Panc1 (cell line): Measurements from ENCODE around the gene AUP1. TPM values are rescaled to one million over a fixed set of nuclear protein-coding genes. Genes with fewer than 3 reads are reported as not detected.
A peak's percentile ranks its signal among the peaks of the same experiment; 100 is the strongest.

Source experiments
- ATAC-seq: fragments of 200-7000 bp; cut with Tn5 transposase; 2 replicates; pipeline ENCODE4 v1.9.1; 2020; ENCODE audit warnings: mild to moderate bottlenecking, moderate library complexity
- BruUV-seq: library from RNA; stranded (reverse); fragments of 400-500 nt; replicated peaks from 2 replicates; lab custom pipeline; 2021; lab: Mats Ljungman, UMichigan
- CTCF ChIA-PET: fragments of 300-600 bp; sonication (Branson Sonifier 250); formaldehyde crosslinking; loops from one replicate; lab custom pipeline; 2022; ENCODE audit warnings: antibody characterized with exemption; lab: Charles Lee
- POLR2A ChIA-PET: fragments of 300-600 bp; sonication (Branson Sonifier 250); formaldehyde crosslinking; loops from one replicate; lab custom pipeline; 2022; ENCODE audit warnings: antibody characterized with exemption; lab: Charles Lee
- DNase-seq: peaks from one replicate; pipeline ENCODE4 v3.0.0-alpha.2; 2010; ENCODE audit warnings: low read depth, low spot score
- H3K27ac ChIP-seq: 2 replicates; pipeline ENCODE4 v1.5.1; 2011; ENCODE audit warnings: mild to moderate bottlenecking, low read length, inconsistent platforms
- H3K27me3 ChIP-seq: fragments of 200-500 bp; sonication (Bioruptor generic); 2 replicates; pipeline ENCODE4 v1.6.0; 2014; ENCODE audit warnings: low read length, inconsistent platforms; ENCODE audit not compliant: control insufficient read depth, insufficient read depth
- H3K36me3 ChIP-seq: fragments of 200-500 bp; sonication (Bioruptor generic); 2 replicates; pipeline ENCODE4 v1.5.1; 2014; ENCODE audit warnings: inconsistent platforms, mild to moderate bottlenecking, low read length, moderate library complexity; ENCODE audit not compliant: control insufficient read depth, insufficient read depth
- H3K4me1 ChIP-seq: 2 replicates; pipeline ENCODE4 v1.5.1; 2011; ENCODE audit warnings: inconsistent platforms, mild to moderate bottlenecking, low read length, moderate library complexity; ENCODE audit not compliant: control insufficient read depth, insufficient read depth
- H3K4me3 ChIP-seq, 2 experiments: 2 replicates each; pipeline ENCODE4 v1.5.1; 2011 to 2012; ENCODE audit warnings: low read depth in 2 of 2, low read length in 2 of 2, mild to moderate bottlenecking in 2 of 2, inconsistent platforms in 1 of 2, moderate library complexity in 1 of 2
- H3K9me3 ChIP-seq: fragments of 200-500 bp; sonication (Bioruptor generic); 2 replicates; pipeline ENCODE4 v1.5.1; 2014; ENCODE audit warnings: low read depth, mild to moderate bottlenecking, inconsistent platforms, low read length, moderate library complexity; ENCODE audit not compliant: control insufficient read depth, insufficient read depth
- CTCF ChIP-seq: fragments of 450-650 bp; IDR thresholded peaks from 2 replicates; pipeline ENCODE4 v1.5.1; 2017; ENCODE audit warnings: mild to moderate bottlenecking
- POLR2AphosphoS5 ChIP-seq: IDR thresholded peaks from 2 replicates; pipeline ENCODE4 v1.6.1; 2012; ENCODE audit warnings: mild to moderate bottlenecking, low read depth, low read length, moderate library complexity
- REST ChIP-seq, 2 experiments: IDR thresholded peaks; 2 replicates each; pipeline ENCODE4 v1.6.1; 2011 to 2012; ENCODE audit warnings: low read depth in 2 of 2, control low read depth in 1 of 2, low read length in 1 of 2, mild to moderate bottlenecking in 1 of 2, moderate library complexity in 1 of 2; ENCODE audit not compliant: insufficient read depth in 1 of 2
- SIN3A ChIP-seq: IDR thresholded peaks from 2 replicates; pipeline ENCODE4 v1.6.1; 2012; ENCODE audit warnings: low read depth, mild to moderate bottlenecking, low read length, moderate library complexity, borderline replicate concordance; ENCODE audit not compliant: insufficient read depth
- TCF7L2 ChIP-seq: IDR thresholded peaks from 2 replicates; pipeline ENCODE4 v1.6.1; 2011; ENCODE audit warnings: mild to moderate bottlenecking, low read depth, low read length, inconsistent platforms
- in situ Hi-C: cut with HindIII; loops from 2 replicates; pipeline ENCODE4 v1.10.0; 2016; ENCODE audit warnings: low sequenced_read_pairs, low pct_unique_long_range_greater_than_20kb
- intact Hi-C: fragments of 100-400 bp; cut with micrococcal nuclease; formaldehyde crosslinking; loops from one replicate; pipeline ENCODE4 v1.10.0; 2022; ENCODE audit not compliant: unreplicated experiment
- total RNA-seq: library from RNA; stranded (reverse); gene quantifications from one replicate; pipeline ENCODE4 v1.2.1, GENCODE V29; 2021; ENCODE audit not compliant: unreplicated experiment

Gene AUP1
- total RNA-seq, 1 experiment from 2014 or later, result 142 TPM

GRCh38 chr2:74531666-74532065 is 2.2 kb upstream of the AUP1 start:
- H3K4me1 ChIP-seq, result peaks cover 6% of the 10 kb centered on the region
- TF ChIP-seq CTCF, result no peak
- TF ChIP-seq TCF7L2, result no peak
- no peak for TF ChIP-seq POLR2AphosphoS5
- no peak for TF ChIP-seq REST (IDR thresholded peaks at IDR 0.05; ENCODE audit: insufficient read depth in 1 of 2, low read depth in 2 of 2, low read length in 1 of 2)
- TF ChIP-seq SIN3A, result no peak
- POLR2A ChIA-PET, result no interaction called here
- H3K36me3 ChIP-seq, result peaks cover 3% of the 10 kb centered on the region
- H3K27ac ChIP-seq, result no peak overlapping the region
- no peak overlapping the region for H3K4me3 ChIP-seq
- BruUV-seq, result no TSS peak
- in situ Hi-C loops (no loop called here), intact Hi-C loops (loop anchor here (2.0 kb wide), 1 partner anchor 49 kb away; the partner anchor contains the start of genes CCDC142 and TTC31)
- ATAC-seq (no peak), DNase-seq (no peak)
- no peaks in the 10 kb centered on the region for H3K27me3 ChIP-seq
- CTCF ChIA-PET, result interaction anchor here (0.5 to 1.6 kb wide), 3 partner anchors 49 to 290 kb away, joined by 6 to 7 read pairs (median 7); partner anchors contain the start of genes CCDC142 and TTC31
- H3K9me3 ChIP-seq, result no peaks in the 10 kb centered on the region

- H3K36me3 ChIP-seq, result peaks cover 3% of the 10 kb centered on the region
- CTCF ChIA-PET, result interaction anchor here (1.0 kb wide), 1 partner anchor 26 kb away, joined by 4 read pairs; no protein-coding TSS in a partner anchor
- peak overlapping the region; percentile 79 for H3K27ac ChIP-seq
- H3K27me3 ChIP-seq, result no peaks in the 10 kb centered on the region
- TF ChIP-seq TCF7L2 (no peak), SIN3A (no peak), REST (IDR thresholded peaks at IDR 0.05; ENCODE audit: insufficient read depth in 1 of 2, low read depth in 2 of 2, low read length in 1 of 2) (no peak), POLR2AphosphoS5 (no peak), CTCF (no peak)
- in situ Hi-C loops, result no loop called here
- H3K9me3 ChIP-seq, result no peaks in the 10 kb centered on the region
- POLR2A ChIA-PET, result interaction anchor here (0.5 to 0.6 kb wide), 3 partner anchors 9 to 95 kb away, joined by 3 to 7 read pairs (median 5); no protein-coding TSS in a partner anchor
- BruUV-seq, result no TSS peak
- ATAC-seq (peak; percentile 19), DNase-seq (no peak)
- H3K4me1 ChIP-seq, result peaks cover 6% of the 10 kb centered on the region
- H3K4me3 ChIP-seq, result peak overlapping the region; percentile 82 to 99
- intact Hi-C loops, result loop anchor here (2.0 kb wide), 1 partner anchor 48 kb away; the partner anchor contains the start of genes CCDC142 and TTC31
These were observed 1.0 kb upstream of the AUP1 start for GRCh38 chr2:74530239-74531187.
